GM19395 (cell line): Measurements from ENCODE around the gene BRWD1.
"Not testable (repeated sequence)": the region's sequence is repeated elsewhere in the genome, so short reads cannot be mapped to it uniquely, and the experiment has no call there.

Source experiments
- ATAC-seq: cut with Tn5 transposase; IDR thresholded peaks from one replicate; pipeline ENCODE4 v1.9.1; 2021; ENCODE audit warnings: mild to moderate bottlenecking, moderate library complexity; ENCODE audit not compliant: unreplicated experiment

The BRWD1 gene

DNA sequence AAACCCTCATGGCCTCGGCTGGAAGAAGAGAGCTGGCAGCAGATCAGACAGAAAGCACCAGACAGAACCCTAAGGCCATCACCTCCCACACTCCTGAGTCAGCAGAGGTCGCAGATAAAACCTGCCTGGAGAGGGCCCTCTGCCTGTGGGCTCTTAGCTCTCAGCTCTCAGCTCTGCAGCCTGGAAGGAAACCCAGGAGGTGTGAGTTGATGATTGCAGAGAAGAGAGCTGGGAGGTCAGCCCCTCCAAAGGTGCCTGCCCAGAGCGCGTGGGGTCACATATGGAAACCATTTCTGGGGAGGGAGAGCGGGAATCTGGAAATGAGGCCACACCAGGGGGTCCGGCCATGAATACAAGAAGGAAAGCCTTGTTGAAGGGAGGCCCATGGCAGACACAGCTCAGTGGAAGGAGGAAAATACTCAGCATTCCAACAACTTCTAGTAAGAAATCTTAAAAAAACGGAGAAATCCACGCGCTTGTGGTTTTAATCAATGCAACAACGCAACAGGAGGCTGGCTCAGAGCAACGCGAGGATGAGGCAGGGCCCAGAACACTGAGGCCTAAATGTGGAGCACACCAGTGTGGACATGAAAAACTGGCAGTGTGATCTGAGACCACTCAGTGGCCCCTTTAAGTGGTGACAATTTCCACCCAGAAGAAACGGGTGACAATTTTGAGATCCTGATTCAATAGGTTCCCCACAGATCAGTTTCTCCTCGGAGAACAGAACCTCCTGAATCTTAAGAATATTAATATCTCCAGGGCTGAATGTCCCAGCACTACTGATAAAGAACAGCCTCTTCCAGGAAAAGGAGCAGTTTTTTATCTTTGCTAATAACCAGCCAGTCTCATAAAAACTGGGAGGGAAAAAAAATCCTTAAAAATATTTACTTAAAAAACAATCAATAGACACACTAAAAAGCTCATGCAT lies 175.9 kb downstream of the BRWD1 start:
- no peak for ATAC-seq

DNA sequence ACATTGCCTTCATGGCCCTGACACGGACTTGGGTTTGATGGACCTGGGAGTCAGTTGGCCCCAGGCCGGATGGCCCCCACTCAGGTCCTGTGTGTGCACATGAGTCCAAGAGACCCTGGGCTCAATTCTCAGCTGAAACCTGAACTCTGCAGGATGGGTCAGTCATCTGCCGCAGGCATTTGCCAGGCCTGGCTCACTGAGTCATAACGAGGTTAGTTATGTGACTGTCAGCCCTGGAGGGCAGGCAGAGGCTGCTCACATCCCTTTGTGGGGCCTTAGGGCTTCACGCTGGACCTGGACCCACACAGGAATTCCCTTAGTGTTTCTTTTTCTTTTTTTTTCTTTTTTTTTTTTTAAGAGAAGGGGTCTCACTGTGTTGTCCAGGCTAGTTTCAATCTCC lies 176.7 kb downstream of the BRWD1 start:
- no peak for ATAC-seq

- not testable (repeated sequence) for ATAC-seq
These were observed 177.3 kb downstream of the BRWD1 start for GRCh38 chr21:39136138-39136537.

DNA sequence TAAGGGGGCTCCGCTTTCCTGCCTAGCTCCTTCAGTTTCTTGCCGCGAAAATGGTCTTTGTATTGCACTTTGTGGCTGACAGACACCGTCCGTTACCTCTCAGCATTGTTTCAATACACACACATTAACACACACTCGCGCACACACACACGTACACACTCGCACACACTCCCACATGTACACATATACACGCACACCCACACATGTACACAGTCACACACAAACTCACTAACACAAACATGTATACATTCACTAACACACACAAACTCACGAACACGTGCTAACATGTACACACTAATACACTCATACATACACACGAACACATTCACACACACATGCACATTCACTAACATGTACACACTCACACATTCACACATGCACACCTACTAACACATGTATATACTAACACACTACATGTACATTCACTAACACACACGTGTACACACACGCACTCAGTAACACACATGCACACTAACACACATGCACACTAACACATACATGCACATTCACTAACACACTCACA lies 179.1 kb downstream of the BRWD1 start:
- no peak for ATAC-seq
